H1 (cell line): ENCODE measurements around the gene ARSI. TPM values are rescaled to one million over a fixed set of nuclear protein-coding genes. Genes with fewer than 3 reads are reported as not detected.

Experiments
- CTCF ChIA-PET: fragments of 300-600 bp; sonication (Branson Sonifier 250); formaldehyde crosslinking; loops from one replicate; lab custom pipeline; 2021; ENCODE audit not compliant: partially characterized antibody; lab: Charles Lee
- POLR2A ChIA-PET: fragments of 300-600 bp; sonication (Branson Sonifier 250); formaldehyde crosslinking; loops from one replicate; lab custom pipeline; 2021; ENCODE audit warnings: inconsistent platforms; ENCODE audit not compliant: partially characterized antibody; lab: Charles Lee
- DNase-seq, 2 experiments: peaks; one replicate each; pipeline versions ENCODE4 v3.0.0 to v3.0.0-alpha.2; 2010 to 2022; ENCODE audit warnings: low spot score in 2 of 2, low read depth in 1 of 2, mixed read lengths in 1 of 2
- FAIRE-seq: peaks from 2 replicates; lab custom pipeline; 2011; peaks lifted over from hg19 to GRCh38; lab: Jason Lieb, UNC
- H2AFZ ChIP-seq: 2 replicates; pipeline ENCODE4 v1.8.1; 2012; ENCODE audit warnings: low read length, inconsistent platforms
- H2AK5ac ChIP-seq: 2 replicates; pipeline ENCODE4 v1.6.1; 2013; ENCODE audit warnings: low read depth, low read length
- H2BK120ac ChIP-seq: replicated peaks from 2 replicates; pipeline ENCODE3; 2013; ENCODE audit warnings: low read depth, low read length, inconsistent platforms
- H2BK12ac ChIP-seq: 2 replicates; pipeline ENCODE4 v1.6.1; 2013; ENCODE audit warnings: low read depth, low read length
- H2BK15ac ChIP-seq: 2 replicates; pipeline ENCODE4 v1.6.1; 2013; ENCODE audit warnings: low read length
- H2BK20ac ChIP-seq: 2 replicates; pipeline ENCODE4 v1.6.1; 2013; ENCODE audit warnings: low read length
- H2BK5ac ChIP-seq: 2 replicates; pipeline ENCODE4 v1.6.1; 2013; ENCODE audit warnings: low read depth, low read length
- H3K14ac ChIP-seq: 2 replicates; pipeline ENCODE4 v1.6.1; 2013; ENCODE audit warnings: inconsistent platforms; ENCODE audit not compliant: insufficient read length
- H3K18ac ChIP-seq: 2 replicates; pipeline ENCODE4 v1.6.1; 2013; ENCODE audit warnings: low read length; ENCODE audit errors: extremely low read depth
- H3K23ac ChIP-seq: 2 replicates; pipeline ENCODE4 v1.6.1; 2013; ENCODE audit warnings: inconsistent platforms; ENCODE audit not compliant: insufficient read length
- H3K23me2 ChIP-seq: 2 replicates; pipeline ENCODE4 v1.6.1; 2013; ENCODE audit warnings: low read depth, low read length
- H3K27ac ChIP-seq: 2 replicates; pipeline ENCODE4 v1.6.1; 2011; ENCODE audit warnings: low read depth, low read length, inconsistent platforms
- H3K27me3 ChIP-seq, 4 experiments: replicated peaks in 1 of 4; 1 replicate in 1 of 4; 2 replicates in 3 of 4; pipeline versions ENCODE4 v1.6.1 to v1.8.1; 2011 to 2013; ENCODE audit warnings: low read length in 3 of 4, mild to moderate bottlenecking in 3 of 4, inconsistent platforms in 2 of 4, mixed read lengths in 2 of 4, moderate library complexity in 1 of 4; ENCODE audit not compliant: control insufficient read depth in 3 of 4, insufficient read depth in 3 of 4; ENCODE audit errors: extremely low read depth in 1 of 4
- H3K36me3 ChIP-seq, 4 experiments: 2 replicates each; pipeline versions ENCODE4 v1.6.1 to v1.8.1; 2011 to 2013; ENCODE audit warnings: mild to moderate bottlenecking in 4 of 4, low read length in 3 of 4, moderate library complexity in 2 of 4, control low read depth in 1 of 4, inconsistent platforms in 1 of 4; ENCODE audit not compliant: insufficient read depth in 4 of 4, control insufficient read depth in 2 of 4
- H3K4ac ChIP-seq: replicated peaks from 2 replicates; pipeline ENCODE3; 2013; ENCODE audit warnings: low read length, low read depth, mixed read lengths, inconsistent platforms; ENCODE audit not compliant: insufficient read length
- H3K4me1 ChIP-seq, 4 experiments: replicated peaks in 1 of 4; 1 replicate in 1 of 4; 2 replicates in 3 of 4; pipeline versions ENCODE4 v1.6.1 to v1.8.1; 2011 to 2013; ENCODE audit warnings: low read length in 3 of 4, inconsistent platforms in 2 of 4, mixed read lengths in 1 of 4; ENCODE audit not compliant: insufficient read depth in 4 of 4, control insufficient read depth in 3 of 4
- H3K4me2 ChIP-seq, 2 experiments: 2 replicates each; pipeline versions ENCODE4 v1.6.1 to v1.8.1; 2011 to 2013; ENCODE audit warnings: low read depth in 2 of 2, low read length in 2 of 2, control low read depth in 1 of 2, inconsistent platforms in 1 of 2, mild to moderate bottlenecking in 1 of 2; ENCODE audit not compliant: insufficient read depth in 1 of 2
- H3K4me3 ChIP-seq, 4 experiments: fragments of 200-600, 300-600 bp in 1 of 4; sonication (generic), shearing (Covaris generic), sonication (Bioruptor Twin) in 1 of 4; 2 replicates each; pipeline versions ENCODE4 v1.5.1 to v1.8.1; 2011 to 2016; ENCODE audit warnings: low read length in 4 of 4, low read depth in 3 of 4, control low read depth in 2 of 4, inconsistent platforms in 2 of 4, mild to moderate bottlenecking in 2 of 4, mixed read lengths in 1 of 4, moderate library complexity in 1 of 4; ENCODE audit not compliant: insufficient read depth in 2 of 4; ENCODE audit errors: extremely low read depth in 1 of 4
- H3K56ac ChIP-seq: replicated peaks from 2 replicates; pipeline ENCODE3; 2013; ENCODE audit warnings: low read depth, mild to moderate bottlenecking, mixed read lengths, low read length, inconsistent platforms; ENCODE audit not compliant: insufficient read length
- H3K79me1 ChIP-seq: 2 replicates; pipeline ENCODE4 v1.6.1; 2013; ENCODE audit warnings: low read depth, low read length, control low read depth
- H3K79me2 ChIP-seq, 2 experiments: 2 replicates each; pipeline versions ENCODE4 v1.6.1 to v1.8.1; 2012 to 2013; ENCODE audit warnings: low read length in 2 of 2, mild to moderate bottlenecking in 2 of 2, inconsistent platforms in 1 of 2; ENCODE audit not compliant: insufficient read depth in 2 of 2, control insufficient read depth in 1 of 2
- H3K9ac ChIP-seq, 4 experiments: replicated peaks in 1 of 4; 1 replicate in 1 of 4; 2 replicates in 3 of 4; pipeline versions ENCODE4 v1.6.1 to v1.8.1; 2011 to 2013; ENCODE audit warnings: low read depth in 3 of 4, low read length in 3 of 4, control low read depth in 2 of 4, mild to moderate bottlenecking in 2 of 4, moderate library complexity in 2 of 4, inconsistent platforms in 1 of 4; ENCODE audit errors: extremely low read depth in 1 of 4
- H3K9me3 ChIP-seq, 2 experiments: 2 replicates each; pipeline versions ENCODE4 v1.6.1 to v1.8.1; 2012 to 2013; ENCODE audit warnings: mild to moderate bottlenecking in 2 of 2, moderate library complexity in 2 of 2, control low read depth in 1 of 2, inconsistent platforms in 1 of 2, low read depth in 1 of 2, low read length in 1 of 2, mixed read lengths in 1 of 2; ENCODE audit not compliant: insufficient read depth in 2 of 2
- H4K20me1 ChIP-seq, 2 experiments: replicated peaks in 1 of 2; 2 replicates each; pipeline versions ENCODE3 to v1.8.1; 2011 to 2013; ENCODE audit warnings: inconsistent platforms in 2 of 2, low read length in 2 of 2, mild to moderate bottlenecking in 1 of 2; ENCODE audit not compliant: insufficient read depth in 2 of 2, control insufficient read depth in 1 of 2
- H4K5ac ChIP-seq: 2 replicates; pipeline ENCODE4 v1.6.1; 2013; ENCODE audit warnings: low read length, low read depth, mixed read lengths, inconsistent platforms; ENCODE audit not compliant: insufficient read length
- H4K8ac ChIP-seq: 2 replicates; pipeline ENCODE4 v1.8.0; 2013; ENCODE audit warnings: mild to moderate bottlenecking, moderate library complexity, low read length, inconsistent platforms; ENCODE audit not compliant: insufficient read depth; ENCODE audit errors: extremely low read depth
- H4K91ac ChIP-seq: replicated peaks from 2 replicates; pipeline ENCODE3; 2013; ENCODE audit warnings: low read length, mixed read lengths, inconsistent platforms; ENCODE audit not compliant: insufficient read length
- CTCF ChIP-seq, 3 experiments: IDR thresholded peaks; 1 replicate in 2 of 3; 2 replicates in 1 of 3; pipeline versions ENCODE4 v1.5.1 to v1.6.1; 2011; ENCODE audit warnings: low read length in 3 of 3, mild to moderate bottlenecking in 3 of 3, inconsistent platforms in 2 of 3, low read depth in 1 of 3, moderate library complexity in 1 of 3; ENCODE audit not compliant: insufficient read depth in 1 of 3; ENCODE audit errors: control extremely low read depth in 1 of 3
- E2F6 ChIP-seq: IDR thresholded peaks from 2 replicates; pipeline ENCODE4 v1.6.1; 2012; ENCODE audit warnings: inconsistent platforms
- EZH2 ChIP-seq: fragments of 200-600 bp; sonication (generic); IDR thresholded peaks from 2 replicates; pipeline ENCODE4 v1.7.1; 2012; ENCODE audit warnings: low read depth, mild to moderate bottlenecking, moderate library complexity, low read length, inconsistent platforms; ENCODE audit not compliant: severe bottlenecking
- KDM1A ChIP-seq: fragments of 200-600, 300-600 bp; sonication (generic); IDR thresholded peaks from 2 replicates; pipeline ENCODE4 v1.7.1; 2016; ENCODE audit warnings: mild to moderate bottlenecking, low read length, borderline replicate concordance
- SIN3A ChIP-seq, 2 experiments: IDR thresholded peaks in 1 of 2; conservative IDR thresholded peaks in 1 of 2; 2 replicates each; pipeline ENCODE4 v1.6.1; 2011 to 2012; ENCODE audit warnings: low read length in 2 of 2, improper control_type of control experiment in 1 of 2, low read depth in 1 of 2, mild to moderate bottlenecking in 1 of 2
- SIRT6 ChIP-seq: IDR thresholded peaks from one replicate; pipeline ENCODE4 v1.7.1; 2012; ENCODE audit warnings: low read length, inconsistent platforms
- SP1 ChIP-seq: IDR thresholded peaks from 2 replicates; pipeline ENCODE4 v1.6.1; 2011; ENCODE audit warnings: low read depth, low read length
- SP2 ChIP-seq: IDR thresholded peaks from 2 replicates; pipeline ENCODE4 v1.6.1; 2012; ENCODE audit warnings: mild to moderate bottlenecking, low read length, inconsistent platforms
- TBP ChIP-seq: IDR thresholded peaks from 2 replicates; pipeline ENCODE4 v1.6.1; 2011; ENCODE audit warnings: low read depth, low read length, improper control_type of control experiment
- TCF12 ChIP-seq: IDR thresholded peaks from 2 replicates; pipeline ENCODE4 v1.6.1; 2011; ENCODE audit warnings: low read depth, mild to moderate bottlenecking, low read length
- WGBS, 2 experiments: shearing (Covaris generic) in 1 of 2; methylation state at CpG; one replicate each; pipeline versions ENCODE4 v1.1.6 to v1.1.7; 2013 to 2015; ENCODE audit warnings: low lambda C conversion rate in 2 of 2, mixed read lengths in 2 of 2, inconsistent platforms in 1 of 2, low coverage in 1 of 2, missing lambda C conversion rate in 1 of 2; ENCODE audit not compliant: insufficient replicate concordance in 2 of 2, insufficient coverage in 1 of 2, insufficient read length in 1 of 2; ENCODE audit errors: extremely low coverage in 1 of 2, missing lambda C conversion rate in 1 of 2; 5-methylcytosine and 5-hydroxymethylcytosine counted together
- polyA plus RNA-seq, 7 experiments: library from polyadenylated mRNA; depleted of rRNA in 3 of 7; stranded (reverse) in 5 of 7; unstranded in 2 of 7; fragments of >200 nt in 5 of 7; fragments of 200-250 nt in 2 of 7; gene quantifications; 1 replicate in 5 of 7; 2 replicates in 1 of 7; 4 replicates in 1 of 7; pipeline versions ENCODE4 v1.2.1 to v1.2.3, GENCODE V29; 2011 to 2013; ENCODE audit warnings: missing spikeins in 2 of 7, mixed read lengths in 2 of 7
- total RNA-seq: library from RNA; stranded (reverse); fragmentation: NEBNext Ultra II Directional; extraction: Animal tissue kit (Norgen Biotek cat#: 25700); gene quantifications from 2 replicates; pipeline ENCODE4 v1.2.1, GENCODE V29; 2021

Gene ARSI
- total and polyA plus RNA-seq, 2 of the 8 experiments (the other 6 are each of a cell fraction or from before 2014, with no cell fraction given): 4.5 to 6.7 TPM

- H3K9ac ChIP-seq: no peak overlapping the region
These were observed 6.2 kb downstream of the ARSI start for GRCh38 chr5:150296496-150296895.

More at GRCh38 chr5:150296496-150296895, 6.2 kb downstream of the ARSI start:
- no peak overlapping the region for H2AFZ ChIP-seq
- H2AK5ac ChIP-seq: no peak overlapping the region
- no peak overlapping the region for H2BK20ac ChIP-seq
- TF ChIP-seq E2F6 (no peak), SP1 (no peak), CTCF (IDR thresholded peaks at IDR 0.05; ENCODE audit: control extremely low read depth in 1 of 3, insufficient read depth in 1 of 3, low read depth in 1 of 3, low read length in 3 of 3) (no peak), SIRT6 (no peak), TBP (no peak), TCF12 (no peak), KDM1A (no peak), EZH2 (no peak), SP2 (no peak), SIN3A (conservative IDR thresholded peaks at IDR 0.05 in 1 of 2, IDR thresholded peaks at IDR 0.05 in 1 of 2; ENCODE audit: low read depth in 1 of 2, low read length in 2 of 2) (no peak)
- DNase-seq (no peak), FAIRE-seq (no peak)
- H4K91ac ChIP-seq: no peak overlapping the region
- H3K23me2 ChIP-seq: no peaks in the 10 kb centered on the region
- H3K36me3 ChIP-seq: no peaks in the 10 kb centered on the region
- ChIA-PET POLR2A (interaction anchor here (1.6 kb wide), 1 partner anchor 153 kb away, joined by 3 read pairs; the partner anchor contains the start of gene RPS14), CTCF (interaction anchor here (1.0 to 1.9 kb wide), 3 partner anchors 10 to 55 kb away, joined by 3 to 6 read pairs (median 6); no protein-coding TSS in a partner anchor)
- no peak overlapping the region for H3K27ac ChIP-seq
- H3K9me3 ChIP-seq: no peaks in the 10 kb centered on the region
- H4K20me1 ChIP-seq: no peaks in the 10 kb centered on the region
- no peaks in the 10 kb centered on the region for H3K79me2 ChIP-seq
- 97% methylated on average over 6 of the region's 7 CpGs; no CpG with 5 or more reads in 1 of the 2 experiments for WGBS, 2 experiments
- H3K56ac ChIP-seq: no peak overlapping the region
- peaks cover 0 to 6% (median 3%) of the 10 kb centered on the region in 4 experiments; a peak in 5 of 7 replicates for H3K27me3 ChIP-seq
- no peak overlapping the region; the same call in 1 of the 2 replicates for H4K8ac ChIP-seq
- H3K23ac ChIP-seq: no peak overlapping the region
- no peak overlapping the region for H2BK12ac ChIP-seq
- H3K4ac ChIP-seq: no peak overlapping the region
- no peaks in the 10 kb centered on the region; the same call in 1 of the 2 replicates for H3K79me1 ChIP-seq
- H2BK120ac ChIP-seq: no peak overlapping the region
- peaks cover 2 to 8% (median 4%) of the 10 kb centered on the region in 4 experiments; a peak in 5 of 7 replicates for H3K4me1 ChIP-seq
- H3K14ac ChIP-seq: no peak overlapping the region
- no peak overlapping the region for H2BK15ac ChIP-seq
- no peak overlapping the region for H3K4me3 ChIP-seq
- no peak overlapping the region for H3K4me2 ChIP-seq
- no peak overlapping the region; the same call in 1 of the 2 replicates for H3K18ac ChIP-seq
- no peak overlapping the region for H4K5ac ChIP-seq
- no peak overlapping the region for H2BK5ac ChIP-seq
